Adipocyte (in vitro differentiated cells): ENCODE results near the gene FAHD1.

Source experiments
- DNase-seq: peaks from one replicate; pipeline ENCODE4 v3.0.0-alpha.2; 2015; ENCODE audit warnings: low read depth
- H3K27me3 ChIP-seq: replicated peaks from 2 replicates; pipeline ENCODE4 v1.7.0; 2013; ENCODE audit warnings: mild to moderate bottlenecking, low read length, moderate library complexity; ENCODE audit not compliant: control insufficient read depth, insufficient read depth
- H3K36me3 ChIP-seq: 2 replicates; pipeline ENCODE4 v1.7.0; 2013; ENCODE audit warnings: low read length, mild to moderate bottlenecking, moderate library complexity; ENCODE audit not compliant: control insufficient read depth, insufficient read depth, severe bottlenecking
- H3K4me1 ChIP-seq: 2 replicates; pipeline ENCODE4 v1.7.0; 2013; ENCODE audit warnings: mild to moderate bottlenecking, low read length, moderate library complexity; ENCODE audit not compliant: control insufficient read depth, insufficient read depth
- H3K4me3 ChIP-seq: 2 replicates; pipeline ENCODE4 v1.7.0; 2013; ENCODE audit warnings: mild to moderate bottlenecking, low read length, moderate library complexity
- H3K9ac ChIP-seq: 2 replicates; pipeline ENCODE4 v1.7.0; 2013; ENCODE audit warnings: mild to moderate bottlenecking, low read length, moderate library complexity
- H3K9me3 ChIP-seq: 2 replicates; pipeline ENCODE4 v1.7.0; 2013; ENCODE audit warnings: mild to moderate bottlenecking, low read length, moderate library complexity; ENCODE audit not compliant: control insufficient read depth

FAHD1 gene

GRCh38 chr16:1826691-1827573 lies at the start of gene FAHD1, which contains the start of gene HAGH:
Gene FAHD1, plus strand, starts transcription at chr16:1827206. Its CDS starts 33 bp downstream, at chr16:1827239.
Gene HAGH, minus strand, starts transcription at chr16:1826825. Its CDS starts 38 bp downstream, at chr16:1826787.
- Histone ChIP-seq H3K9ac (peak within 1 kb of the TSS; percentile 93), H3K4me1 (peaks cover 27% of the 10 kb centered on the region), H3K27me3 (no peaks in the 10 kb centered on the region), H3K36me3 (peaks cover 10% of the 10 kb centered on the region), H3K9me3 (no peaks in the 10 kb centered on the region), H3K4me3 (peak within 1 kb of the TSS; percentile 98)
- peak; percentile 97 for DNase-seq

GRCh38 chr16:1777375-1778199 lies 49.4 kb upstream of the FAHD1 start:
- DNase-seq = no peak
- Histone ChIP-seq H3K4me3 (no peak overlapping the region), H3K36me3 (peaks cover 26% of the 10 kb centered on the region), H3K9ac (no peak overlapping the region), H3K9me3 (no peaks in the 10 kb centered on the region), H3K27me3 (no peaks in the 10 kb centered on the region), H3K4me1 (peaks cover 16% of the 10 kb centered on the region)

GRCh38 chr16:1778200-1779179 lies 48.5 kb upstream of the FAHD1 start:
- Histone ChIP-seq H3K36me3 (peaks cover 26% of the 10 kb centered on the region), H3K9ac (no peak overlapping the region), H3K9me3 (no peaks in the 10 kb centered on the region), H3K4me3 (no peak overlapping the region), H3K27me3 (no peaks in the 10 kb centered on the region), H3K4me1 (peaks cover 16% of the 10 kb centered on the region)
- DNase-seq = no peak

GRCh38 chr16:1779234-1779701 lies 47.7 kb upstream of the FAHD1 start:
- H3K36me3 ChIP-seq = peaks cover 26% of the 10 kb centered on the region
- H3K4me3 ChIP-seq = no peak overlapping the region
- no peaks in the 10 kb centered on the region for H3K27me3 ChIP-seq
- H3K4me1 ChIP-seq = peaks cover 11% of the 10 kb centered on the region
- H3K9me3 ChIP-seq = no peaks in the 10 kb centered on the region
- H3K9ac ChIP-seq = no peak overlapping the region
- DNase-seq = no peak

GRCh38 chr16:1779741-1780676 lies 47.0 kb upstream of the FAHD1 start:
- no peaks in the 10 kb centered on the region for H3K27me3 ChIP-seq

GRCh38 chr16:1780677-1781072 lies 46.3 kb upstream of the FAHD1 start:
- no peak for DNase-seq
- no peaks in the 10 kb centered on the region for H3K27me3 ChIP-seq
- H3K36me3 ChIP-seq = peaks cover 18% of the 10 kb centered on the region
- H3K9me3 ChIP-seq = no peaks in the 10 kb centered on the region
- peak overlapping the region; percentile 89 for H3K9ac ChIP-seq
- no peak overlapping the region for H3K4me3 ChIP-seq
- H3K4me1 ChIP-seq = peaks cover 5% of the 10 kb centered on the region

More at GRCh38 chr16:1779741-1780676, 47.0 kb upstream of the FAHD1 start:
- no peak for DNase-seq
- no peak overlapping the region for H3K4me3 ChIP-seq
- no peaks in the 10 kb centered on the region for H3K9me3 ChIP-seq
- peaks cover 5% of the 10 kb centered on the region for H3K4me1 ChIP-seq
- H3K36me3 ChIP-seq = peaks cover 25% of the 10 kb centered on the region
- no peak overlapping the region for H3K9ac ChIP-seq

GRCh38 chr16:1781254-1781653 lies 45.8 kb upstream of the FAHD1 start:
- H3K4me3 ChIP-seq = peak overlapping the region; percentile 88
- no peaks in the 10 kb centered on the region for H3K9me3 ChIP-seq
- H3K4me1 ChIP-seq = peaks cover 5% of the 10 kb centered on the region
- peaks cover 15% of the 10 kb centered on the region for H3K36me3 ChIP-seq
- no peak for DNase-seq
- no peaks in the 10 kb centered on the region for H3K27me3 ChIP-seq
- H3K9ac ChIP-seq = peak overlapping the region; percentile 89

GRCh38 chr16:1781758-1782407 lies 45.1 kb upstream of the FAHD1 start:
- peak overlapping the region; percentile 89 for H3K9ac ChIP-seq
- H3K4me3 ChIP-seq = peak overlapping the region; percentile 88
- no peaks in the 10 kb centered on the region for H3K9me3 ChIP-seq
- no peaks in the 10 kb centered on the region for H3K27me3 ChIP-seq
- H3K4me1 ChIP-seq = peaks cover 5% of the 10 kb centered on the region
- peaks cover 11% of the 10 kb centered on the region for H3K36me3 ChIP-seq
- DNase-seq = peak; percentile 56

GRCh38 chr16:1782408-1783264 lies 44.4 kb upstream of the FAHD1 start, which contains the start of the genes NUBP2 and SPSB3:
Gene NUBP2, plus strand, starts transcription at chr16:1782960. Its CDS starts 61 bp downstream, at chr16:1783021.
Gene SPSB3, minus strand, starts transcription at chr16:1782571. Its CDS starts 1,088 bp downstream, at chr16:1781483.
- peaks cover 6% of the 10 kb centered on the region for H3K36me3 ChIP-seq
- H3K4me1 ChIP-seq = peaks cover 5% of the 10 kb centered on the region
- H3K4me3 ChIP-seq = peak within 1 kb of the TSS; percentile 88

More at GRCh38 chr16:1782408-1783264, 44.4 kb upstream of the FAHD1 start, which contains the start of the genes NUBP2 and SPSB3:
- DNase-seq = peak; percentile 100
- no peaks in the 10 kb centered on the region for H3K9me3 ChIP-seq
- H3K9ac ChIP-seq = peak within 1 kb of the TSS; percentile 89
- H3K27me3 ChIP-seq = no peaks in the 10 kb centered on the region
